Mesodermal cell (in vitro differentiated cells): Measurements from ENCODE around the gene MS4A3. TPM values are rescaled to one million over a fixed set of nuclear protein-coding genes. Genes with fewer than 3 reads are reported as not detected.
"Not testable (repeated sequence)": the region's sequence is repeated elsewhere in the genome, so short reads cannot be mapped to it uniquely, and the experiment has no call there.

Source experiments
- H3K27ac ChIP-seq: 2 replicates; pipeline ENCODE4 v1.7.0; 2013; ENCODE audit warnings: mild to moderate bottlenecking, low read depth, low read length, moderate library complexity; ENCODE audit not compliant: severe bottlenecking
- H3K36me3 ChIP-seq: 2 replicates; pipeline ENCODE4 v1.7.1; 2013; ENCODE audit warnings: mild to moderate bottlenecking, low read length, moderate library complexity; ENCODE audit not compliant: control insufficient read depth, insufficient read depth
- H3K4me1 ChIP-seq: one replicate; pipeline ENCODE4 v1.7.1; 2013; ENCODE audit warnings: mild to moderate bottlenecking, low read length; ENCODE audit not compliant: insufficient read depth, control insufficient read depth, poor library complexity, severe bottlenecking
- H3K4me3 ChIP-seq: 2 replicates; pipeline ENCODE4 v1.7.0; 2013; ENCODE audit warnings: low read length, control low read depth, mild to moderate bottlenecking; ENCODE audit not compliant: insufficient read depth, poor library complexity, severe bottlenecking; ENCODE audit errors: extremely low read depth
- H3K9me3 ChIP-seq: 2 replicates; pipeline ENCODE4 v1.7.1; 2013; ENCODE audit warnings: mild to moderate bottlenecking, low read length, moderate library complexity; ENCODE audit not compliant: control insufficient read depth
- WGBS, 2 experiments: methylation state at CpG; one replicate each; pipeline ENCODE4 v1.1.5; 2013; ENCODE audit warnings: missing lambda C conversion rate in 2 of 2; ENCODE audit not compliant: insufficient coverage in 2 of 2; 5-methylcytosine and 5-hydroxymethylcytosine counted together
- polyA plus RNA-seq, 2 experiments: library from polyadenylated mRNA; stranded (reverse); fragments of 50-300 nt; gene quantifications; one replicate each; pipeline ENCODE4 v1.2.3, GENCODE V29; 2013

MS4A3 gene, protein sequence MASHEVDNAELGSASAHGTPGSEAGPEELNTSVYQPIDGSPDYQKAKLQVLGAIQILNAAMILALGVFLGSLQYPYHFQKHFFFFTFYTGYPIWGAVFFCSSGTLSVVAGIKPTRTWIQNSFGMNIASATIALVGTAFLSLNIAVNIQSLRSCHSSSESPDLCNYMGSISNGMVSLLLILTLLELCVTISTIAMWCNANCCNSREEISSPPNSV
- polyA plus RNA-seq (2013, experiment 1 of 2), result 0.48 TPM
- 0.66 TPM for polyA plus RNA-seq (2013, experiment 2 of 2)

DNA sequence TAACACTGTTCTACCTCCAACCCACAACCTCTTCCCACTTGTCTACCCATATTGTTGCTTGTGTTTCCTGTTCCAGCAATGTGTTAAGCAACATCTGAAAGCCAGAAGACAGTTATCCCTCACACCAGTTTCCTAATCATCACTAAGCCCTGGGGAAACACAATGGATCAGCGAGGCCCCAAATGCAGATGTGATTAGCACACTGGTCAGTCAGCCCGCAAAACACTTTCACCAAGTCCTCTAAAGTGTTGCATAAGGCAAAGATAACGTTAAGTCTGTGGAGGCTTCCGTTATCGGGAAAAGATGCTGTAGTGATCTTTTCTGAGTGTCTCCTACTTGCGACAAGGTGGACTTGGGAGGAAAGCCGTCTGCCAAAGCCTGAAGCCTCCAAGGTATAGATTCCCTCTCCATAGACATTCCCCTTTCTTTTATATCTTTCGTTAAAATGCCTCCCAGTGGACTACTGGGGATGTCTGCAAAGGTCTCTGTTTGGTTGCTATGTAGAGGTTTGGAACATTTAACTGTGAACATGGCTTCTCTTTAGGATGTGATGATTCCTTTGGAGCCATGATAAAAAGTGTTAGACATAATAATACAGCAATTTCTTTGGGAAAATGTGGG lies at the start of gene MS4A3:
Gene MS4A3, plus strand, starts transcription at position 317 of the 621 bp plus-strand sequence. CDS start 4,496 bp downstream, outside the sequence.
- Histone ChIP-seq H3K4me3 (no peak within 1 kb of the TSS), H3K9me3 (no peaks in the 10 kb centered on the region), H3K36me3 (no peaks in the 10 kb centered on the region), H3K27ac (no peak within 1 kb of the TSS), H3K4me1 (no peaks in the 10 kb centered on the region)
- 84 to 87% methylated on average over 5 to 6 of the region's 8 CpGs for WGBS, 2 experiments

DNA sequence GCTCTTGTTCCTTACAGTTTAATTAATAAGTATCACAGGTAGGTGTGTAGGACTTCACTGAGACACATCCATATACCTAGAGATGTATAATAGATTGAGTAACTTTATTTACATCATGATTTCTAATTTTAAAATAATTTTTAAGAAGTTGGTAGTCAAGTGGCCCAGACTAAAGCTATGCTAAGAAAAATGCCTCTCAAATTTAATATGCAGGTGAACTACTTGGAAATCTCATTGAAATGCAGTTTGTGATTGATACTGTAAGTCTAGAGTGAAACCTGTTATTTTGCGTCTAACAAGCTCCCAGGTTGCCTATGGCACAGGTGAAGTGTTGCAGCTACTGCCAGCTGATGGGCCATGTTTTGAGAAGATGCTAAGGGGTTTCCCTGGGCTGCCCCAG lies 39.6 kb upstream of the MS4A3 start, which contains the start of gene OOSP4B:
Gene OOSP4B, plus strand, starts transcription at position 301 of the 400 bp plus-strand sequence.
- no peaks in the 10 kb centered on the region for H3K36me3 ChIP-seq
- H3K27ac ChIP-seq, result no peak within 1 kb of the TSS
- no peak within 1 kb of the TSS for H3K4me3 ChIP-seq
- WGBS, 2 experiments, result 100% methylated on average over 1 of the region's 1 CpG; no CpG with 5 or more reads in 1 of the 2 experiments
- H3K4me1 ChIP-seq, result no peaks in the 10 kb centered on the region
- H3K9me3 ChIP-seq, result no peaks in the 10 kb centered on the region

DNA sequence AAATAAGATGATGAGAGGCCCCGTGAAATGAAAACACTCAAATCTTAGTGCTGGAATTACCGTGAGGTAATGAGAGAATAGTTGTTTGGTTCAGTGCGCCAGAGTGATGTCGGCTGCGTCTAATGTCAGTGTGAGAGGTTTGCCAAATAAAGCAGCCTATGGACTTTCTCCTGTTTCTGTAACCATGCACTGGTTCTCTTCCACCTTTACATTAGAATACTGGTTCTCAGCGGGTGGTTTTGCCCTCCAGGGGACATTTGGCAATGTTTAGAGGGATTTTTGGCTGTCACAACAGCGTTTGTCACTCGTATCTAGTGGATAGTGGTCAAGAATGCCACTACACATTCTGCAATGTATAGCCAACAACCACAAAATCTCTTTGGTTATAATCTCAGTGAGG lies 38.4 kb upstream of the MS4A3 start:
- Histone ChIP-seq H3K4me3 (no peak overlapping the region), H3K36me3 (no peaks in the 10 kb centered on the region), H3K27ac (no peak overlapping the region), H3K4me1 (no peaks in the 10 kb centered on the region), H3K9me3 (no peaks in the 10 kb centered on the region)
- 49% methylated on average over 4 to 6 of the region's 8 CpGs for WGBS, 2 experiments

DNA sequence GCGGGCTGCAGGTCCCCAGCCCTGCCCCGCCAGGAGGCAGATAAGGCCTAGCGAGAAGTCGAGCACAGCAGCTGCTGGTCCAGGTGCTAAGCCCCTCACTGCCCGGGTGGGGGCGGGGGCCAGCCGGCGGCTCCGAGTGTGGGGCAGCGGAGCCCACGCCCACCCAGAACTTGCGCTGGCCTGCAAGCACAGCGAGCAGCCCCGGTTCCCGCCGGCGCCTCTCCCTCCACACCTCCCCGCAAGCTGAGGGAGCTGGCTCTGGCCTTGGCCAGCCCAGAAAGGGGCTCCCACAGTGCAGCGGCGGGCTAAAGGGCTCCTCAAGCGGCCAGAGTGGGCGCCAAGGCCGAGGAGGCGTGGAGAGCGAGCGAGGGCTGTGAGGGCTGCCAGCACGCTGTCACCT lies 36.1 kb upstream of the MS4A3 start:
- not testable (repeated sequence) for H3K9me3 ChIP-seq, H3K4me1 ChIP-seq, H3K36me3 ChIP-seq, H3K27ac ChIP-seq, H3K4me3 ChIP-seq
- 90 to 97% methylated on average over 9 to 18 of the region's 27 CpGs for WGBS, 2 experiments

DNA sequence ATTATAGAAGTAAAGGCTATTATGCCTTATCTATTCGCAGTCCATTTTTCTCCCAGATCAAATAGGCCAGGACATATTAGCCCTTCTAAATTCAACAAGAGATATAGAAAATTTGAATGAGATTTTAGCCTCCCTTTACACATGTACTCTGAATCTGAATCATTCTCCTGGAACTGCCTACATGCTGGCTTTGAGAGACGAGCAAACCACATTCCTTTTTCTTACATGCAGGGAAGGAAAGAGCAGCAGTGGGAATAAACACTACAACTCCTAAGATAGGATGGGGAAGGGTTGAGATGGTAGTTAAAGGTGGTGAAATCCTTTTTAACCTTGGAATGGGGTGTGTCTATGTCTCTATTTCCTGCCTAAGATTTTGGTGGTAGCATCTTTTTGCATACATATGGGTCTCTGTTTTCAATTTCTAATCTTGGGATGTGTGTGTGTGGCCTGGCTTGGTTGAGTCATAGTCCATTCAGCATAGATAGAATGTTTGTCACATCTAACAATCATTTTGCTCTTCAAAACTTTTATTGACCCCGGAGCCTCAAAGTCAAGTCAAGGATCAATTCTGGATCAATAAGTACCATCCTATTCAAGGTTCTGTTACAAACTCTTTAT lies 27.3 kb upstream of the MS4A3 start:
- Histone ChIP-seq H3K27ac (no peak overlapping the region), H3K36me3 (no peaks in the 10 kb centered on the region), H3K4me3 (no peak overlapping the region), H3K9me3 (no peaks in the 10 kb centered on the region), H3K4me1 (no peaks in the 10 kb centered on the region)
- 93 to 100% methylated on average over 1 of the region's 3 CpGs for WGBS, 2 experiments

DNA sequence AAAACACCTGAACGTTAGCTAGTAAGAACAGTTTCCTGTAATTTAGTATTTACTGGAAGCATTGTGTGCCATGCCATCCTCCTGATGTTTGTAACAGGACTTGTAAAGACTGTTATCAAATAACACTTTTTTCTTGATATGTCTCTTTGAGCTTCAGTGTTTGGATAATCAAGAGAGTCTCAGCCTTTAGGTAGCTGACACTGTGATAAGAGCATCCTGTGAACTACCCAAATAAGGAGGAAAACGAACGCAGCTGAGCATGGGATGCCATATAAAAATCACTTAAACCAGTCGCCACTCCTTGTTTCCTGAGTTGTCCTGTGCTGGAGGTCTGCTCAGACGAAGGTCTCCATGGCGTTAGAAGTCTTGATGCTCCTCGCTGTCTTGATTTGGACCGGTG lies 16.4 kb upstream of the MS4A3 start, which contains the start of gene OOSP2:
Gene OOSP2, plus strand, starts transcription at position 301 of the 400 bp plus-strand sequence. Its CDS starts 51 bp downstream, at position 352.
- no peak within 1 kb of the TSS for H3K27ac ChIP-seq
- no peaks in the 10 kb centered on the region for H3K36me3 ChIP-seq
- no peak within 1 kb of the TSS for H3K4me3 ChIP-seq
- no peaks in the 10 kb centered on the region for H3K4me1 ChIP-seq
- 82 to 87% methylated on average over 7 to 8 of the region's 8 CpGs for WGBS, 2 experiments
- no peaks in the 10 kb centered on the region for H3K9me3 ChIP-seq

DNA sequence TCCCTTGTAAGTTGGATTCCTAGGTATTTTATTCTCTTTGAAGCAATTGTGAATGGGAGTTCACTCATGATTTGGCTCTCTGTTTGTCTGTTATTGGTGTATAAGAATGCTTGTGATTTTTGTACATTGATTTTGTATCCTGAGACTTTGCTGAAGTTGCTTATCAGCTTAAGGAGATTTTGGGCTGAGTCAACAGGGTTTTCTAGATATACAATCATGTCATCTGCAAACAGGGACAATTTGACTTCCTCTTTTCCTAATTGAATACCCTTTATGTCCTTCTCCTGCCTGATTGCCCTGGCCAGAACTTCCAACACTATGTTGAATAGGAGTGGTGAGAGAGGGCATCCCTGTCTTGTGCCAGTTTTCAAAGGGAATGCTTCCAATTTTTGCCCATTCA lies 6.0 kb upstream of the MS4A3 start:
- H3K9me3 ChIP-seq, H3K4me1 ChIP-seq, H3K4me3 ChIP-seq, H3K36me3 ChIP-seq, H3K27ac ChIP-seq: not testable (repeated sequence)

DNA sequence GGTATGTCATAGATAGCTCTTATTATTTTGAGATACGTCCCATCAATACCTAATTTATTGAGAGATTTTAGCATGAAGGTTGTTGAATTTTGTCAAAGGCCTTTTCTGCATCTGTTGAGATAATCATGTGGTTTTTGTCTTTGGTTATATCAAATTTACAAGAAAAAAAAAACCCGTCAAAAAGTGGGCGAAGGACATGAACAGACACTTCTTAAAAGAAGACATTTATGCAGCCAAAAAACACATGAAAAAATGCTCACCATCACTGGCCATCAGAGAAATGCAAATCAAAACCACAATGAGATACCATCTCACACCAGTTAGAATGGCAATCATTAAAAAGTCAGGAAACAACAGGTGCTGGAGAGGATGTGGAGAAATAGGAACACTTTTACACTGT lies 5.6 kb upstream of the MS4A3 start:
- WGBS, 2 experiments, result no CpG with 5 or more reads among the region's 3 CpGs
- H3K4me3 ChIP-seq, H3K9me3 ChIP-seq, H3K36me3 ChIP-seq, H3K4me1 ChIP-seq, H3K27ac ChIP-seq: not testable (repeated sequence)

DNA sequence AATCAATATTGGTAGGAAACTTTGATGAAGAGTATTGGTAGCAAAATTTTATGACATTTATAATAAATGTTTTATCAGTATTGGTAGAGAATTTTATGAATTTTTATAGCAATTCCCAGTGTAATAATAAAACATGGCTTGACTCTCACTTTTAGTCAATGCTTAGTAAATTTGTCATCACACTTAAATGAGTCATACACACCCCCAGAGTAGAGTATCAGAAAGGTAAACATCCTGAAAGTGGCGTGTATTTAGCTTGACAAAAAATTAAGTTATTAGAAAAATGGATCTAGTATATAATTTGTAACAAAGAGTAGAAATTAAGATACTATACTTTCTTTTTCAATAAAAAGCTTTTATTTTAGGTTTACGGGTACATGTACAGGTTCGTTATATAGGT lies 2.6 kb downstream of the MS4A3 start:
- no peaks in the 10 kb centered on the region for H3K9me3 ChIP-seq
- H3K27ac ChIP-seq, result no peak overlapping the region
- no peak overlapping the region for H3K4me3 ChIP-seq
- WGBS, 2 experiments, result 85% methylated on average over 2 of the region's 3 CpGs; no CpG with 5 or more reads in 1 of the 2 experiments
- H3K36me3 ChIP-seq, result no peaks in the 10 kb centered on the region
- H3K4me1 ChIP-seq, result no peaks in the 10 kb centered on the region

DNA sequence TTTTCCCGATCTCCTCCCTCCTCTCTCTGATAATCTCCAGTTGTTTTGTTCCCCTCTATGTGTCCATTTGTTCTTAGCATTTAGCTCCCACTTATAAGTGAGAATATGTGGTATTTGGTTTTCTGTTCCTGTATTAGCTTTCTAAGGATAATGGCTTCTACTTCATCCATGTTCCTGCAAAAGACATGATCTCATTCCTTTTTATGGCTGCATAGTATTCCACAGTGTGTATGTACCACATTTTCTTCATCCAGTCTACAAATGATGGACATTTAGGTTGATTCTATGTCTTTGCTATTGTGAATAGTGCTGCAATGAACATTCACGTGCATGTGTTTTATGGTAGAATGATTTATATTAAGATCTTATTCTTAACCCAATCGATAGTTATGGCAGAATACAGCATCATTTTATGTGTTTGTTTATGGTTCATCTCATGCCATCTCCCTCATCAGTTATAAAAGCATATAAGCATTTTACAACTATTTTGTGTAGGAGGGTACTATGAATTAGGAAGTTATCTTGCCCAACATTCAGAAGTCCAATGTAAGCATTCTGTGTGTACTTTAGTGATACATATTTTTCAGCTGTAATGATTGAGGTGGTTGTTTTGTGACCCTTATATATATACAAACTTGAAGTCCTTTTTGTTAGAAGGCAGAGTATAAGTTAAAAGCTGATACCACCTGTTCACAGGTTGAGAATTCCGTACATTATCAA lies 3.2 kb downstream of the MS4A3 start:
- Histone ChIP-seq H3K4me3 (no peak overlapping the region), H3K27ac (no peak overlapping the region), H3K9me3 (no peaks in the 10 kb centered on the region), H3K36me3 (no peaks in the 10 kb centered on the region), H3K4me1 (no peaks in the 10 kb centered on the region)
- no CpG with 5 or more reads among the region's 4 CpGs for WGBS, 2 experiments
